Prostate gland (tissue), 2 donors: Measurements from ENCODE around the gene WNT8A. TPM values are rescaled to one million over a fixed set of nuclear protein-coding genes. Genes with fewer than 3 reads are reported as not detected.

Experiments
- DNase-seq: peaks from one replicate; pipeline ENCODE4 v3.0.0-alpha.2; 2019; ENCODE audit warnings: low spot score
- H3K27ac ChIP-seq, 2 donors: fragments of 200-600 bp; sonication (generic); 2 replicates each; pipeline ENCODE4 v1.5.1; 2017 to 2019
- H3K27me3 ChIP-seq: fragments of 200-600 bp; sonication (generic); replicated peaks from 2 replicates; pipeline ENCODE4 v1.5.1; 2019; ENCODE audit not compliant: insufficient read depth
- H3K36me3 ChIP-seq, 2 donors: fragments of 200-600 bp; sonication (generic); 1 replicate in 1 of 2; 2 replicates in 1 of 2; pipeline versions ENCODE4 v1.5.1 to v1.8.1; 2017 to 2019
- H3K4me1 ChIP-seq: fragments of 200-600 bp; sonication (generic); replicated peaks from 2 replicates; pipeline ENCODE4 v1.5.1; 2019
- H3K4me3 ChIP-seq, 2 donors: fragments of 200-600 bp; sonication (generic); 2 replicates each; pipeline ENCODE4 v1.5.1; 2017 to 2019
- H3K9me3 ChIP-seq: fragments of 200-600 bp; sonication (generic); 2 replicates; pipeline ENCODE4 v1.5.1; 2017
- CTCF ChIP-seq, 4 experiments: fragments of 200-600 bp in 2 of 4; fragments of 450-650 bp in 2 of 4; sonication (generic) in 2 of 4; IDR thresholded peaks; 1 replicate in 3 of 4; 2 replicates in 1 of 4; pipeline ENCODE4 v1.5.1; 2016 to 2019; ENCODE audit warnings: antibody characterized with exemption in 4 of 4, mild to moderate bottlenecking in 2 of 4, moderate library complexity in 2 of 4
- POLR2A ChIP-seq: fragments of 450-650 bp; IDR thresholded peaks from one replicate; pipeline ENCODE4 v1.6.1; 2016; ENCODE audit warnings: antibody characterized with exemption, mild to moderate bottlenecking
- POLR2AphosphoS5 ChIP-seq: sonication (generic); formaldehyde crosslinking; IDR thresholded peaks from one replicate; pipeline ENCODE4 v1.6.1; 2017; ENCODE audit warnings: antibody characterized with exemption
- WGBS: methylation state at CpG from one replicate; pipeline ENCODE4 v1.1.5; 2018; 5-methylcytosine and 5-hydroxymethylcytosine counted together
- intact Hi-C: fragments of 100-400 bp; cut with DNase I; formaldehyde crosslinking; loops from one replicate; pipeline ENCODE4 v1.14.2; 2022
- total RNA-seq, 2 donors: library from RNA; depleted of rRNA; stranded (reverse); fragments of >200 nt; gene quantifications; one replicate each; pipeline ENCODE4 v1.1.0, GENCODE V29; 2016

WNT8A gene
- total RNA-seq, 2 donors from 2014 or later = 1.1 TPM; not detected in 1

GRCh38 chr5:138115254-138115653 is 31.4 kb downstream of the WNT8A start:
- no peak overlapping the region for H3K4me3 ChIP-seq
- TF ChIP-seq CTCF (IDR thresholded peaks at IDR 0.05) = no peak
- no peak for TF ChIP-seq POLR2AphosphoS5
- TF ChIP-seq POLR2A = no peak
- H3K27me3 ChIP-seq = no peaks in the 10 kb centered on the region
- DNase-seq = no peak
- no peaks in the 10 kb centered on the region for H3K9me3 ChIP-seq
- H3K27ac ChIP-seq = no peak overlapping the region
- no peaks in the 10 kb centered on the region for H3K36me3 ChIP-seq
- H3K4me1 ChIP-seq = no peaks in the 10 kb centered on the region
- intact Hi-C loops = no loop called here

DNA sequence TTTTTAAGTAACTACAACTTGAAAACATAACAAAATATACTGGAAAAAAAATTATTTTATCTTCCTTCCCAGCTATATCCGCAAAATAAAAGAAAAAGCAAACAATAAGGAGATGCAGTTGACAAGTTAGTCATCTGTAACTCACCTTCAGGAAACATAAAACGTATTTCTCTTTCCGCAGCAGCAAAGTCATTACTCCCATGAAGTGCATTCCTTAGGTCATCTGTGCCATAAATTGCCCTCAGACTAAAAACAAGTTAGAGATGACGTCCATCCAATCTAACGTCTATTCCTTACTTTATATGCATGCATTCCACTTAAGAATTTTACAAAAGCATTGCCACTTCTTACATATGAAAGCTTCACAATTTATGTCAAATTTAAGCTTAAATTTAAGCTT is 44.5 kb downstream of the WNT8A start:
- no peaks in the 10 kb centered on the region for H3K9me3 ChIP-seq
- 60% methylated on average over 5 of the region's 5 CpGs for WGBS
- H3K4me3 ChIP-seq = no peak overlapping the region
- TF ChIP-seq POLR2A (no peak), CTCF (IDR thresholded peaks at IDR 0.05) (no peak), POLR2AphosphoS5 (no peak)
- H3K27ac ChIP-seq = no peak overlapping the region
- H3K36me3 ChIP-seq = no peaks in the 10 kb centered on the region
- no peak for DNase-seq
- intact Hi-C loops = no loop called here
- H3K27me3 ChIP-seq = no peaks in the 10 kb centered on the region
- no peaks in the 10 kb centered on the region for H3K4me1 ChIP-seq

GRCh38 chr5:138129347-138129746 is 45.5 kb downstream of the WNT8A start:
- Histone ChIP-seq H3K4me1 (no peaks in the 10 kb centered on the region), H3K27me3 (no peaks in the 10 kb centered on the region), H3K9me3 (no peaks in the 10 kb centered on the region), H3K27ac (no peak overlapping the region), H3K4me3 (no peak overlapping the region), H3K36me3 (no peaks in the 10 kb centered on the region)
- intact Hi-C loops = no loop called here
- WGBS = 59% methylated on average over 6 of the region's 6 CpGs
- no peak for DNase-seq
- no peak for TF ChIP-seq POLR2A
- TF ChIP-seq CTCF (IDR thresholded peaks at IDR 0.05) = no peak
- no peak for TF ChIP-seq POLR2AphosphoS5

DNA sequence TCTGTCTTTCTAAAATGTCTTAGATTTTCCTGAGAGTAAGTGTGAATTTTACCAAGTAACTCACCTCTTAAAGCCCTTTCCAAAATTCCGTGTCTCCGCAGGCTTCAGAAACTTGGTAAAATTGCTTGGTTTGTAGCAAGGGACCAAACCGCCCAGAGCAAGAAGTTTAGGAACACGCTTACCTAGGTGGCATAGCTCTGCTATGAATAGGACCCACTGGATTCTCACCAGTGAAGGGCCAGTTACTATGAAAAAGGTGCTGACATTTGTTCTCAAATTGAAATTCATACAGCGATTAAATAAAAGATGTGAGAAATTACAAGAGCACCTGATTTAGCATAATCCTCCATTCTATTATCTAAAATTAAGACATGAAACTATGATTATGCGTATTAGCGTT is 48.7 kb downstream of the WNT8A start:
- Histone ChIP-seq H3K27me3 (no peaks in the 10 kb centered on the region), H3K4me1 (no peaks in the 10 kb centered on the region), H3K36me3 (no peaks in the 10 kb centered on the region), H3K4me3 (no peak overlapping the region), H3K9me3 (no peaks in the 10 kb centered on the region), H3K27ac (no peak overlapping the region)
- TF ChIP-seq POLR2A (no peak), CTCF (IDR thresholded peaks at IDR 0.05) (no peak), POLR2AphosphoS5 (no peak)
- no peak for DNase-seq
- 88% methylated on average over 7 of the region's 7 CpGs for WGBS
- intact Hi-C loops = loop anchor here (2.0 to 5.0 kb wide), 3 partner anchors 56 to 355 kb away; no protein-coding TSS in a partner anchor

DNA sequence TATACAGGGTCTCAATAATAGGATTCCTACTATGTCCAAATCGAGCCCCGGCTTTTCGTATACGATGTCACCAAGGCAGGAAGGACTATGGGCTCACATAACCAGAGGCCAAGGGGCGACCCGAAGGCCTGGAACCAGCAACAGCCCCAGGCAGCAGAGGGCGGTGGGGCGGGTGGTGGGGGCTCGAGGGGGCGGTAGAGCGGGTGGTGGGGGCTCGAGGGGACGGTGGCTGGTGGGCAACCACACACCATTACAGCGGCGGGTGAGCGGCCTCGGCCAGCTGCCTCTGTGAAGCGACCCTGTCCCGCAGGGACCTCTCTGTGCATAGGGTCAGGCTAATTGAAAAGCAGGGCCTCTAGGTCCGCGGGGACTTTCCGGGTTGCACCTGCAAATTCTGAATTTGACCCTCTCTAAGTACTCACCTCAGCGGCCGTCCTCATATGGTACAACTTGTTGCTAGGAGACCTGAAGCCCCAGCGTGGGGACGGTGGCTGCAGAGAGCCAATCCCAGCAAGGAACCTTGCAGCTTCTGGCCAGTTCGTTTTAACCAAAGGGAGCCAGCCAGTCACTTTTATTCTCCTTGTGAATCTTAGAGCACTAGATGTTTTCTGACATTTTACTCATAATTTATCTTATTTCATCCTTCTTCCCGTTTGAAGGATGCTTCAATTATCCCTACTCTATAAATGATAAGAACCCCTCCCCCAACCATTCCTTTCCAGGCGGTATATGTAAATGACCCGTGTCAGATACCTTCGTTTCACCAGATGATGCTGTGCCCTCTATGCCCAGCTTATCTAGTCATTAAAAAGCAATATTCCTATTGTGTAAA is 55.3 kb downstream of the WNT8A start, which contains the start of gene NME5:
Gene NME5, minus strand, starts transcription at position 480 of the 832 bp plus-strand sequence. CDS start 648 bp downstream, outside the sequence.
- WGBS = 1% methylated on average over 30 of the region's 31 CpGs
- intact Hi-C loops = no loop called here
- H3K36me3 ChIP-seq = no peaks in the 10 kb centered on the region
- H3K27me3 ChIP-seq = no peaks in the 10 kb centered on the region
- peak within 1 kb of the TSS; percentile 52 to 57 for H3K4me3 ChIP-seq
- no peaks in the 10 kb centered on the region for H3K9me3 ChIP-seq
- H3K27ac ChIP-seq = peak within 1 kb of the TSS in 1 of 2 donors; percentile 30
- peak; percentile 56 for DNase-seq
- no peaks in the 10 kb centered on the region for H3K4me1 ChIP-seq
- TF ChIP-seq POLR2AphosphoS5 = peak; percentile 61
- no peak for TF ChIP-seq CTCF (IDR thresholded peaks at IDR 0.05)
